Large intestine (tissue), 3 donors: ENCODE measurements around the gene C19orf25. TPM values are rescaled to one million over a fixed set of nuclear protein-coding genes. Genes with fewer than 3 reads are reported as not detected.
"Not testable (repeated sequence)": the region's sequence is repeated elsewhere in the genome, so short reads cannot be mapped to it uniquely, and the experiment has no call there.

ENCODE experiments used
- DNase-seq, 2 donors: peaks; one replicate each; pipeline versions ENCODE4 v3.0.0 to v3.0.0-alpha.2; 2013
- H3K27ac ChIP-seq: one replicate; pipeline ENCODE4 v1.5.1; 2013; ENCODE audit warnings: low read length
- H3K27me3 ChIP-seq: 2 replicates; pipeline ENCODE4 v1.6.1; 2013; ENCODE audit warnings: low read length; ENCODE audit not compliant: control insufficient read depth, insufficient read depth
- H3K36me3 ChIP-seq: 2 replicates; pipeline ENCODE4 v1.6.1; 2013; ENCODE audit warnings: low read length; ENCODE audit not compliant: control insufficient read depth, insufficient read depth
- H3K4me1 ChIP-seq: one replicate; pipeline ENCODE4 v1.6.1; 2013; ENCODE audit warnings: low read length; ENCODE audit not compliant: control insufficient read depth, insufficient read depth
- H3K4me3 ChIP-seq: one replicate; pipeline ENCODE4 v1.5.1; 2013; ENCODE audit warnings: low read length
- H3K9me3 ChIP-seq: one replicate; pipeline ENCODE4 v1.6.1; 2013; ENCODE audit warnings: mild to moderate bottlenecking, low read depth, low read length, moderate library complexity; ENCODE audit not compliant: control insufficient read depth
- WGBS: methylation state at CpG from one replicate; pipeline ENCODE4 v1.1.5; 2013; ENCODE audit warnings: low lambda C conversion rate; ENCODE audit not compliant: insufficient coverage; 5-methylcytosine and 5-hydroxymethylcytosine counted together
- polyA plus RNA-seq: library from polyadenylated mRNA; unstranded; fragments of 120-200 nt; gene quantifications from one replicate; pipeline ENCODE4 v1.2.1, GENCODE V29; 2013

Gene C19orf25
- polyA plus RNA-seq, 1 donor = 29.8 TPM

GRCh38 chr19:1477056-1477455, 2.0 kb downstream of the C19orf25 start:
- Histone ChIP-seq H3K36me3 (peaks cover 23% of the 10 kb centered on the region), H3K27me3 (peaks cover 16% of the 10 kb centered on the region)
- H3K27ac ChIP-seq, H3K4me3 ChIP-seq, DNase-seq, H3K4me1 ChIP-seq, H3K9me3 ChIP-seq: not testable (repeated sequence)
- no CpG with 5 or more reads among the region's 9 CpGs for WGBS

- H3K4me3 ChIP-seq = no peak overlapping the region
- peaks cover 15% of the 10 kb centered on the region for H3K4me1 ChIP-seq
- no peak for DNase-seq
- no peak overlapping the region for H3K27ac ChIP-seq
- H3K9me3 ChIP-seq = peaks cover under 1% of the 10 kb centered on the region
- WGBS = no CpG with 5 or more reads among the region's 31 CpGs
- H3K27me3 ChIP-seq = peaks cover 27% of the 10 kb centered on the region
- H3K36me3 ChIP-seq = peaks cover 23% of the 10 kb centered on the region
Measured at GRCh38 chr19:1475751-1476437, 3.1 kb downstream of the C19orf25 start.

GRCh38 chr19:1474765-1475351, 4.2 kb downstream of the C19orf25 start:
- no peak for DNase-seq

GRCh38 chr19:1474011-1474764, 4.8 kb downstream of the C19orf25 start:
- Histone ChIP-seq H3K4me3 (no peak overlapping the region), H3K9me3 (peaks cover 9% of the 10 kb centered on the region), H3K36me3 (peaks cover 23% of the 10 kb centered on the region), H3K27ac (no peak overlapping the region), H3K27me3 (peaks cover 41% of the 10 kb centered on the region), H3K4me1 (peaks cover 23% of the 10 kb centered on the region)
- no peak for DNase-seq
- no CpG with 5 or more reads among the region's 31 CpGs for WGBS

More at GRCh38 chr19:1474765-1475351, 4.2 kb downstream of the C19orf25 start:
- Histone ChIP-seq H3K4me3 (no peak overlapping the region), H3K36me3 (peaks cover 23% of the 10 kb centered on the region), H3K4me1 (peaks cover 25% of the 10 kb centered on the region), H3K27ac (no peak overlapping the region), H3K9me3 (peaks cover 9% of the 10 kb centered on the region), H3K27me3 (peaks cover 37% of the 10 kb centered on the region)
- WGBS = no CpG with 5 or more reads among the region's 26 CpGs

- no CpG with 5 or more reads among the region's 20 CpGs for WGBS
- DNase-seq = no peak
- H3K27me3 ChIP-seq = peaks cover 47% of the 10 kb centered on the region
Measured at GRCh38 chr19:1473085-1473851, 5.7 kb downstream of the C19orf25 start.

GRCh38 chr19:1472231-1473084, 6.6 kb downstream of the C19orf25 start:
- WGBS = no CpG with 5 or more reads among the region's 44 CpGs
- peaks cover 55% of the 10 kb centered on the region for H3K27me3 ChIP-seq
- peaks cover 27% of the 10 kb centered on the region for H3K4me1 ChIP-seq

More at GRCh38 chr19:1473085-1473851, 5.7 kb downstream of the C19orf25 start:
- Histone ChIP-seq H3K9me3 (peaks cover 14% of the 10 kb centered on the region), H3K4me1 (peaks cover 26% of the 10 kb centered on the region), H3K4me3 (no peak overlapping the region), H3K36me3 (peaks cover 23% of the 10 kb centered on the region), H3K27ac (no peak overlapping the region)

GRCh38 chr19:1471515-1472160, 7.4 kb downstream of the C19orf25 start:
- Histone ChIP-seq H3K9me3 (peaks cover 19% of the 10 kb centered on the region), H3K4me3 (no peak overlapping the region), H3K4me1 (peaks cover 27% of the 10 kb centered on the region), H3K36me3 (peaks cover 18% of the 10 kb centered on the region), H3K27ac (no peak overlapping the region), H3K27me3 (peaks cover 62% of the 10 kb centered on the region)
- DNase-seq = no peak
- WGBS = no CpG with 5 or more reads among the region's 24 CpGs

More at GRCh38 chr19:1472231-1473084, 6.6 kb downstream of the C19orf25 start:
- peaks cover 16% of the 10 kb centered on the region for H3K9me3 ChIP-seq
- DNase-seq = no peak
- no peak overlapping the region for H3K4me3 ChIP-seq
- no peak overlapping the region for H3K27ac ChIP-seq
- peaks cover 22% of the 10 kb centered on the region for H3K36me3 ChIP-seq

GRCh38 chr19:1471010-1471514, 8.0 kb downstream of the C19orf25 start:
- no peak overlapping the region for H3K4me3 ChIP-seq
- no peak for DNase-seq

More at GRCh38 chr19:1471010-1471514, 8.0 kb downstream of the C19orf25 start:
- WGBS = no CpG with 5 or more reads among the region's 28 CpGs
- Histone ChIP-seq H3K27ac (no peak overlapping the region), H3K36me3 (peaks cover 15% of the 10 kb centered on the region), H3K9me3 (peaks cover 24% of the 10 kb centered on the region), H3K4me1 (peaks cover 27% of the 10 kb centered on the region), H3K27me3 (peaks cover 68% of the 10 kb centered on the region)
